Activated effector memory CD4-positive, alpha-beta T cell treated with Interleukin-2 at 50 U/mL for 16 hours (primary cell): ENCODE data around the gene TRMT112.

ENCODE experiments used
- DNase-seq: peaks from one replicate; pipeline ENCODE4 v3.0.0-alpha.2; 2020

TRMT112 gene

DNA sequence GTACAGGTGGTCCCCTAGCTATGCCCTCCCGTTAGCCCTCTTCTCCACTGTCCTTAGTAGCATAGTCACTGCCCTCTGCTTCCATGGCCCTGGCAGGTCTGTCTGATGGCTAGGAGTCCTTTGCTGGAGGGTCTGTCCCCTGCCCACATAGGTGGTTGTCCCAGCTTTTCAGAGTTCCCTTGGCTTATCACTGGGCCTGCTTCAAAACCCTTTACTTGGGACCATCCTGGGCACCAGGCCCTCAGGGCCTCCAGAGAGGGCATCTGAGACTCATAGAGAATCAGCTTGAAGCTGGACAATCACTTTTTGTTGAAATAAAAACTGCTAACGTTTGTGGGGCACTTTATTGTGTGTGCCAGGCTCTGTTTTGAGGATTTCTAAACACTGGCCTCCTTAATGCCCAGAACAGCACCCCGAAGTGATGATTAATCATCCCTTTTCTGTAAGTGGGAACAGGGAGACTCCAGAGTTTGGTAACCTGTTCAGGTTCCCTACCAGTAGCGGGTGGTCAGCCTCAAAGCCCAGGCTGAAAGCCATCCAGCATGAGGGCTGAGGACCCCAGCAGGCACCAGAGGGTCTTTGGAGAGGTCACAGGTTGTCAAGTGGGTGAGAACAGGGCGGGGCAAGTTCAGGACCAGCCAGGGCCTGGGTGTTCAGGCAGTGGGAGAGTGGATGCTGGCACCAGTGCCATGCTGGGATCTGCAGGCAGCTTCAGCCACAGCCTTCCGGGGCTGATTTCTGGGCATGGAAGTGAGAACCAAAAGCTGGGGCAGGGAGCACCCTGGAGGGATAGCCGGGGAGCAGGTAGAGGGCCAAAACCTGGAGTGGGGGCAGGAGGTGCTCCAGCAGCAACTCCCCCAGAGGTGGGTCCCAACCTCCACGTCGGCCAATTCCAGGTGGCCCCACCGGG lies 26.8 kb downstream of the TRMT112 start:
- DNase-seq: no peak

DNA sequence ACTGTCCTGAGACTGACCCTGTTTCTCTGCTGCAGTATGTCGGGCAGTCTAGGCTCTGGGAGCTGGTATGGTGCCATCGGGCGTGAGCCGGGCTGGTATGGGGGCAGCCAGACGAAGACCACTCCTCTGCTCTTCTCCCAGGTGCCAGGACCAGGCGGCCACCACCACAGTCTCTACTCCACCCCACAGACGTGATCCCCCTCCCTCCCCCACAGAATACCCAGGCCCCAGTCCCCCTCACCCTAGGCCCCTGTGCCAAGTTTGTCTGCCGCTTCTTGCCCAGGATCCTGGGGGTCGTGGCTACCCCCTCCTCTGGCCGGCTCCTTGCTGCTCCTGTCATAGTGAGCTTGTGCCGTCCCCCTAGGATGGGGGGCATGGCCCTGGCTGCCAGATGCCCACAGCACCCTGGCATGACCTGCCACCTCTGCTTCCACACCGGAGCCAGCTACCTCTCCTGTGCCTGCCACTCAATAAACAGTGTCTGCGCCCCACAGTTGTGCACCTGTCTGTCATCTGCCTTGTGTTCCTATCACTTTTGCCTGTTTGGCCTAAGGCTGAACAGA lies 28.3 kb downstream of the TRMT112 start:
- no peak for DNase-seq

DNA sequence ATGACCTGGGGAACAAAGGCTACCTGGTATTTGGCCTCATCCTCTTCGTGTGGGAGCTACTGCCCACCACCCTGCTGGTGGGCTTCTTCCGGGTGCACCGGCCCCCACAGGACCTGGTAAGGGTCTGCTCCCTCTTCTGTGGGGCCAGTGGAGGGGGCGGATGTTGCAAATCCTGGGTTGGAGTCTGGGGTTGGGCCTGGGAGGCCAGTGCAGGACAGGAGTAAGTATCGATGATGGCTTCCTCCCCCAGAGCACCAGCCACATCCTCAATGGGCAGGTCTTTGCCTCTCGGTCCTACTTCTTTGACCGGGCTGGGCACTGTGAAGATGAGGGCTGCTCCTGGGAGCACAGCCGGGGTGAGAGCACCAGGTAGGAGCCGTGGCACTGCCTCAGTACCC lies 29.0 kb downstream of the TRMT112 start:
- no peak for DNase-seq

DNA sequence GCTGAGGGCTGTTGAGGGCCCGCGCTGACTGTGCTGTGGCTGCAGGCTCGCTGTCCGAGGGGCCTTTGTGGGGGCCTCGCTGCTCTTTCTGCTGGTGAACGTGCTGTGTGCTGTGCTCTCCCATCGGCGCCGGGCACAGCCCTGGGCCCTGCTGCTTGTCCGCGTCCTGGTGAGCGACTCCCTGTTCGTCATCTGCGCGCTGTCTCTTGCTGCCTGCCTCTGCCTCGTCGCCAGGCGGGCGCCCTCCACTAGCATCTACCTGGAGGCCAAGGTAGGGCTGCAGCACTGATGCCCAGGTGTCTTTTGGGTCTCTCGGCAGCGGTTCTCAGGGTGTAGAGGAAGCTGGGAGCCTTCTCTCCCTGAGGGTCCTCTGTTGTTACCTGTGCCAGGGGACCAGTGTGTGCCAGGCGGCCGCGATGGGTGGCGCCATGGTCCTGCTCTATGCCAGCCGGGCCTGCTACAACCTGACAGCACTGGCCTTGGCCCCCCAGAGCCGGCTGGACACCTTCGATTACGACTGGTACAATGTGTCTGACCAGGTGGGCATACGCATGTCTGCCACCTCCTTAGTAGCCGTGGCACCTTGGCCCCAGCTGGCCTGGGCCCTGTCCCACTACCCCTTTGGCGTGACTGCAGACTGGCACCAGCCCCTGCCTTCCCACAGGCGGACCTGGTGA lies 29.5 kb downstream of the TRMT112 start:
- DNase-seq: no peak

DNA sequence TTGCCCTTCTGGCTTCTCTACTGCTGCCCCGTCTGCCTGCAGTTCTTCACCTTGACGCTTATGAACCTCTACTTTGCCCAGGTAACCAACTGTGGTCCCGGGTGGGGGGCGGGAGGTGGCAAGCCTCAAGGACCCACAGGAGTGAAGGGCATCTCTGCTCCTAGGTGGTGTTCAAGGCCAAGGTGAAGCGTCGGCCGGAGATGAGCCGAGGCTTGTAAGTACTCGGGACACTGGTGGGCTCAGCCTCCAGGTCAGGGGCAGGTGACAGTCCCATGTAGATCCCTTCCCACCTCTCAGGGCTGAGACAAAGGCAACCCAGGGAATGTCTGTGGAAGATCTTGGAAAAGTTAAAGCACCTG lies 30.6 kb downstream of the TRMT112 start:
- DNase-seq: no peak

DNA sequence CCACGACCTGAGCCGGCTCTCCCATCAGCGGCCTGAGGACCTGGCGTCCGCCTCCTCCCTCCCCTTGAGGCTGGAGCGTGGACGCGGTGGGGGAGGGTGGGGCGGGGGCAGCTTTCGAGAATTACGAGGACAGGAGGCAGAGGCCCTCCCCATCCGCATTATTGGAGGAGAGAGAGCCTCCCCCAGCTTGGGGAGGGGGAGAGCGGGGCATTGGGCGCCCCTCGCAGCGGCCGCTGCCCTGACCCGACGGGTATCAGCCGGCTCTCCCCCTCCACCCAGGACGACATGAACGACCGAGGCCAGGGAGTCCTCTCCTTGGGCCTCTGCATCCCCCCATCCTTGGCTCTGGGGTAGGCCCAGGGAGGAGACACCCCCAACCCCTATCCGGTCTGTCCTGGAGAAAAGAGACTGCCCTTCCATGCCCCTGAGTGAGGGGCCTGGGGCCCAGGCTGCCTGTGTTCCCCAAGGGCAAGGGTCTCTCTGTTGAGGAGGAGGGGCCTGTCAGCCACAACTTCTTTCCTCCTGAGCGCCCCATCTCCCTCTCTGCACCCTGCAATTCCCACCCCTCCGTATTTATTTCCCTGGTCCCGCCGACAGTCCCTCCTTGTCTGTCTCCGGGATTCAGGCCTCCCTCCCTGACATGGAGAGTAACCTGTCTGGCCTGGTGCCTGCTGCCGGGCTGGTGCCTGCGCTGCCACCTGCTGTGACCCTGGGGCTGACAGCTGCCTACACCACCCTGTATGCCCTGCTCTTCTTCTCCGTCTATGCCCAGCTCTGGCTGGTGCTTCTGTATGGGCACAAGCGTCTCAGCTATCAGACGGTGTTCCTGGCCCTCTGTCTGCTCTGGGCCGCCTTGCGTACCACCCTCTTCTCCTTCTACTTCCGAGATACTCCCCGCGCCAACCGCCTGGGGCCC lies 31.2 kb downstream of the TRMT112 start:
- DNase-seq: no peak

DNA sequence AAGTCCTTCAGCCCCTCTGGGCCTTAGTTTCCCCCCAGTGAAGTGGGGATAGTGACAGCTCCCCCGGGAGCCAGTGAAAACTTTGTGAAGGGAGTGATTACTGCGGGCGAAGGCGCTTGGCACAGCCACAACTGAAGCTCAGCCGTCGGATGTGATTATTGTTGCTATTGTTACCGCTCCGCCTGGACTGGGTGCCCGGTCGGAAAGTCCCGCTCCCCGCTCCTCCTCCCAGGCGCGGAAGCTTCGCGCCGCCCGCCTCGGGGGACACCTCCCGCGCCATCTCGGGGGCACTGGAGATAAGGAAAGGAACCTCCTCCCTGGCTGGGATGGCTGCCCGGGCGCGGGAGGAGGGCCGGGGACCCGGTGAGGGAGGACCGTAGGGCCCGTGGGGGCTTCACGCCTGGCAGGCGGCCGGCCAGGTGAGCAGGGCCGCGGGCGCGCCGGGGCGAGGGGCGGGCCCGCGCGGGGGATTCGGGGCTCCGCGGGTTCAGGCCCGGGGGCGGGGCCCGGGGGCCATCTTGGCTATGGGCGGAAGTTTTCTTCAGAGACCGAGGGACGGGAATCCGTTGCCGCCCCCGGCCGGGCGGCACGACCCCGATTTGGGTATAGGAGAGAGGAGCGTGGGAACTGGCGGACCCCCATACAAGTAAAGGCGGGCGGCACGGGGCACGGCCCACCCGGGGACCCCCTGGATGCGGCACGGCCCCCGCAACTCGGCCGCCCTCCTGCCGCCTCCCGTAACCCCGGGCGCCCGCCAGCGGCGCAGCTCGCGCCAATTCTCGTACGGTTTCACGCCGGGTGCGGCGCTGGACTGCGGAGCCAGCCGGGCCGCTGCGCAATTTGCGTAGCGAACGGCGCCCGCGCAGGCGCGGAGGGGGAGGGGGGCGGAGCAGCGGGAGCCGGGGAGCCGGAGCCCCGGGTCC lies 32.1 kb downstream of the TRMT112 start, which contains the start of gene GPR137:
Gene GPR137 (plus strand): TSS at position 887 of the 923 bp plus-strand sequence. CDS start 677 bp downstream, outside the sequence.
- peak; percentile 90 for DNase-seq

DNA sequence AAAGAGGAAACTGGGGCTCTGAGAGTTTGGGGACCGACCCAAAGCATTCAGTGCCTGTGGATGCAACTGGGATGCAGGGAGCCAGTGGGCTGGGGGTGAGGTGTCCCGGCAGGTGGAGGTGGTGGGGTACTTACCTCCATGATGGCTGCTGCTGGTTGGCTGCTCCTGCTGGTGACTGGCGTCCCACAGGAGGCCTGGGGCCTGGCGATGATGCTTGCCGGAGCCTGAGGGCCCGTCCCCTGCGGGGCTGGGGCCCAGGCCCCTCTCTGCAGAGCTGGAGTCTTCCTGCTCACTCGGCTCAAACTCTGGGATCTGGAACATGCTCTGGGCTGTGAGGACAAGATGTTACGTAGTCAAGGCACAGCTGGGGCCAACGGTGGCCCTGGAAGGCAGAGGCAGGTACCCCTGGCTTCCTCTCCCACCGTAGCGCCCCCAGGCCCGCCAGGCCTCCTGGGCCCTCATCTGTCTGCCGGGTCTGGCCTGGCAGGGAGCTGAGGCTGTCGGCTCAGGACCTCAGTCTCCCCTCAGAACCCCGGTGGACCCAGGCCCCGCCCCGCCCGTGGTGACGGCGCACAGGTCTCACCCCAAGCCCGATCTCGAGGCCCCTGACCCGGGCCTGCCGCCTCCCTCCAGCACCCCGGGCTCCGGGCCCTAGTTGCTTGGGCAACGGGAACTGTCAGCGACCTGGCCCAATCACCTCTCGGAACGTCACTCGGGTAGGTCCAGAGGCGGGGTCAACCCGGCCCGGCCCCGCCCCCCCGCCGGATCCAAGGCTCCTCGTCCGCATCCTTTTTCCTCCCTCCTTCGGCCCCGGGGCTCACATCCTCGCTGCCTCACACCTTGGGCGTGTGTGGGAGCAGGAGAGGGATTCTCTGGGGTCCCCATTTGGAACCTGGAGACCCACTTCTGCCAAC lies 33.1 kb downstream of the TRMT112 start, which contains the start of gene BAD:
Gene BAD (minus strand): TSS at position 618 of the 914 bp plus-strand sequence. CDS start 297 bp downstream, at position 321.
- DNase-seq: peak; percentile 90

DNA sequence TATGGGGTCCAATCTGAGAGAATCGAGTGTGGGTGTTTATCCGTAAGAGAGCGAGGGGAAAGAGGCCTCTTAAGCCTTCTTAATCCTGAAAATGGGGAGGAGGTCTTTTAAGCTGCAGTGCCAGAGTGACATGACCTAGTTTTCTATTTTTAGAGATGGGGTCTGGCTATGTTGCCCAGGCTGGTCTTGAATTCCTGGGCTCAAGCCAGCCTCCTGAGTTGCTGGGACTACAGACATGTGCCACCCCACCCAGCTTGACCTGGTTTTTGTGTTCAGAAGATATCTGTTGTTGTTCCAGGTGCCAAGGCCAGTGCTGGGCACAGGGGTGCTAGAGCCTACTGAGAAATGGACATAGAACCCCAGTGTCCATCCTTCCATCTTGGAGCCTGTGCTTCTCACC lies 34.3 kb downstream of the TRMT112 start:
- DNase-seq: no peak

DNA sequence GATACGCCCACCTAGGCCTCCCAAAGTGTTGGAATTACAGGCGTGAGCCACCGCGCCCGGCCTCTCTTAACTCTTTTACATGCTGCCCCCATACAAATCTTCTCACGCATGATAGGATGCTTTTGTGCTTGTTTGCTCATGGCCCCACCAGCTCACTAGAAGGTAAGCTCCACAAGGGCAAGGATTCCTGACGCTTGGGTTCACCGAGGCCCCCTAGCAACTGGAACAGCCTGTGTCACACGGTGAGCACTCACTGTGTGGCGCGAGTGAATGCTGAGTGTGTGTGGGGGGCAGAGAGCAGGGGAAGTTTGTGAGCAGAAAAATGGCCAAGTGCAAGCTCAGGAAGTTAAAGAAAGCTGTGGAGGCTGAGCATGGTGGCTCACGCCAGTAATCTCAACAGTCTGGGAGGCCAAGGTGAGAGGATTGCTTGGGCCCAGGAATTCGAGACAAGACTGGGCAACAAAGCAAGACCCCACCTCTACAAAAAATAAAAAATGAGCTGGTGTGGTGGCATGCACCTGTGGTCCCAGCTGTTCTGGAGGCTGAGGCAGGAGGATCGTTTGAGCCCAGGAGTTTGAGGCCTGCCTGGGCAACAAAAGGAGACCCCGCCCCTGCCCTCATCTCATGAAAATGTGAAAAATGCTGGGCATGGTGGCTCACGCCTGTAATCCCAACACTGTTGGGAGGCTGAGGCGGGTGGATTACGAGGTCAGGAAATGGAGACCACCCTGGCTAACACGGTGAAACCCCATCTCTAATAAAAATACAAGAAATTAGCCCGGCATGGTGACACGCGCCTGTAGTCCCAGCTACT lies 35.2 kb downstream of the TRMT112 start:
- no peak for DNase-seq

DNA sequence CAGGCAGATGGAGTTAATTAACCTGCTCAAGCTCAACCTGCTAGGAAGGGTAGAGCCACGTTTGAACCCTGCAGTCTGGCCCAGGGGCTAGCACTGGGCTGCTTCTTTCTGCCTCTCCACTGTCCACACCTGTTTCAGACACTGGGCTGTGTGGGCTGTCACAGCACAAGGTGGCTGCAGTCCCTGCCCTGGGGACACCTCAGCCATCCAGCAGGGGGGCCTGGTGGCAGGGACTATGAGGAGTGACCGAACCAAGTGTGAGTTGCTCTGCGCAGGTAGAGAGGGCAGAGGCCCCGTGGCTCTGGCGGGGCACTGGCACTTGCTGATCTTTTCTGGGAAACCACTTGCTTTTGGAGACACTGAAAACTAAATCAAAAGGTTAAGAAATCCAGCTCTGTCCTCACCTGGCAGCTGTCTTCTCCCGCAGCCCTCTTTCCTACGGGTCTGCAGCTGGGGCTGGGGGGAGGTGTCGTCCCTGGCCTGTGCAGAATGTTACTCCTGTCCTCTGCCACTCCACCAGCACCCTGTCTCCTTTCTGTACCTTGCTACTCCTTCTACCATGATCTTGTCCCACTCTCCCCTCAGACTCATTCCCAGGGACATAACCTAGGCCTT lies 38.7 kb downstream of the TRMT112 start:
- DNase-seq: no peak

DNA sequence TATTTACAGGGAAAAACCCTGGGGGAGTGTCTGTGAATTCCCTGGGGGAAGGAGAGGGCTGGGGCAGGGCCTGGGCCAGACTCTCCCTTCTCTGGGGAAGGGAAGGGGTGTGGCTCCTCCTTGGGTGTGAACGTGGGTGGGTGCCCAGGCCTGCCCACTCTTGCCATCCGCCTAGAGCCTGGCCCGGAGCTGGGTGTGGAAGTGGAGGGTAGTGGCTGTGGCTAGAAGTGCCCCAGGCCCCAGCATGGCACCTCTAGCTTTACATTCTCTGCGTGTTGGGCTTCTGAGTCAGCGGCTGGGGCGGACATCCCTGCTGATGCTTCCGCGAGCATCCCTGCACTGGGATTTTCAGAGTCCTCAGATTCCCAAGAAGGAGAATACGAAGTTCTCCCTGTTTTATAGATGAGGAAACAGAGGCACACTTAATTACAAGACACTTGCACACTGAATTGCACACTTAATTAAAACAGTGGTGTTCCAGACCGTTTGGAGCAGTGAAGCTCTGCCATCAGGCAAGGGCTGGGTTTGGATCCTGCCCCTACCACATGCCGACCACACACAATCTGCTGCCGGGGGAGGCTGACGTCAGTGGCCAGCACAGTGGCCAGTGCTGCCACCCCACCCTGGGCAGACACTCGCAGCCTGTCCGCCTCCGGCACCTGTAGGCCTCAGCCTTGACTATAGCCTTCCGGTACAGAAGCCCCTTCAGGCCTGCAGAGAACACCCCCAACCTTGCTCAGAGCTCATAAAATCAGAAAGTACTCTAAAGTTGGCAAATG lies 40.5 kb downstream of the TRMT112 start:
- DNase-seq: no peak

DNA sequence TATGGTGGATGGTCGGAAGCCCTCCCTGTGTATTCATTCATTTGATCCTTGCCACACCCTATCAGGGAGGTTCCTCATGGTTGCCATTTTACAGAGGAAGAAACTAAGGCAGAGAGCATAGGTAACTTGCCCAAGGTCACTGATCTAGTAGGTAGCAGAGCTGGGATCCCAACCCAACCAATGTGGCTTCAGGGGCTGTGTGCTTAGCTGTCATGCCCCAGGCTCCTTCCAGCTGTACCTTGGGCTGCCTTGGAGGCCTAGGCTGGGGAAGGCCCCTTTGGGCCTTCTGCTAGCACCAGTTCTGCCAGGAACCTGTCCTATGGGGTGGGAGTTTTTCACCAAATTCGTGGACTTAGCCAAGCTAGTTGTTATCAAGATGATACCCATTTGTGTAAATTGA lies 41.5 kb downstream of the TRMT112 start:
- DNase-seq: no peak

DNA sequence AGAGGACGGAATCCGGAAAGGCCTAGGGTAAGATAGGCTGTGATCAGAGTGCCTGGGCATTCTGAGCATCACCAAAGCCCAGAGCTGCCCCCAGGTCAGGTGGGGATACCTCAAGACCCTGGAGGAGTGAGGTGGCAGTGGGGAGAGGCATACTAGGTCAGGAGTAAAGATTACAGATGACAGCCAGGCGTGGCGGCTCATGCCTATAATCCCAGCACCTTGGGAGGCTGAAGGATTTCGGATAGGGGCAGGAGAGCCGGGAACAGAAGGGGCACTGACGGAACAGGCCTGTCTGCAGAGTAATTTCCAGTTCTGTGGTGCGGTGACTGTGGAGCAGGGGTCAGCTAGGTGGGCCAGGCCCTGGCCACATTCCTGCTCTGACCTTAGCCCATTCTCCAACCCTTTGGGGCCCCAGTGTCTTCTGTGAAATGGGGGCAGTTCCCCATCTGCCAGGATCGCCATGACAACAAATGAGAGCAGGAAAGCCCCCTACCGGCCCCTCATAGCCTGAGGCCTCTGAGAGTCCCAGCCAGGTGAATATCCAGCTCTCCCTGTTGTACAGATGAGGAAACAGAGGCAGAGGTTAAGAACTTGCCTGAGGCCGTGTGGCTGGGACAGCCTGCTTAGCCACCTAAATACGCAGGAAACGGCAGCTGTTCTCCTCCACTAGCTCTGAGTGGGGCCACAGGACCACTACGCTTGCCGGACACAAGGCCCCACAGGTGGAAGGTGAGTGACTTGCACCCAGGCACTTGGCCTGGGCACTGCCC lies 42.1 kb downstream of the TRMT112 start:
- no peak for DNase-seq

DNA sequence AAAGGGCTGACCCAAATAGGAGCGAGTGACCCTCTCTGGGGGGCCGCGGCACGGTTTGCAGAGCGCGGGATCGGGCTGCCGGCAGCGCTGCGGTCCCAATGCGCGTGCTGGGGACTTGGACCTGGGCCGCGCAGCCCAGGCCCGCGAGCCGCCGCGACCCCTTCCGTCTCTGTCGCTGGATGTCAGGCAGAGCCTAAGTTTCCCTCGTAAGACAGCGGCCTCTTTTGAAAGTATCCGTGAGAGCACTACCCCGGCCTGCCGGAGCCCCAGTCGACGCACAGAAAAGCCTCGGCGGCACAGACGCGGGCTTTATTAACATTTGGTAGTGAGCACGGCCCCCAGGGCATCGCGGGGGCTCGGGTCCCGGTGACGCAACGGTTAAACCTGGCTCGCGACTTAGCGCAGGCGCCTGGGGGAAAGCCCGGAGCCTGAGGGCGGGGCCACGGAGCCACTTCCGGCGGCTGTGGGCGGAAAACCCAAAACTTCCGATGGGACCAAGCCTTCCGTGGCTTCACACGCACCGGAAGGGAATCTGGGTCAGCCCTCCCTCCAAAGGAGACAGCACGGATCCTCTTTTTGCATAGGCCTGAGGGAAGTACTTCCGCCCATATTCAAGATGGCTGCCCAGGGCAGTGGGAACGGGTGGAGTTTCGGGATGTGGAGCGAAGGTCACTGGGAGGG lies 47.7 kb downstream of the TRMT112 start:
- peak; percentile 98 for DNase-seq

DNA sequence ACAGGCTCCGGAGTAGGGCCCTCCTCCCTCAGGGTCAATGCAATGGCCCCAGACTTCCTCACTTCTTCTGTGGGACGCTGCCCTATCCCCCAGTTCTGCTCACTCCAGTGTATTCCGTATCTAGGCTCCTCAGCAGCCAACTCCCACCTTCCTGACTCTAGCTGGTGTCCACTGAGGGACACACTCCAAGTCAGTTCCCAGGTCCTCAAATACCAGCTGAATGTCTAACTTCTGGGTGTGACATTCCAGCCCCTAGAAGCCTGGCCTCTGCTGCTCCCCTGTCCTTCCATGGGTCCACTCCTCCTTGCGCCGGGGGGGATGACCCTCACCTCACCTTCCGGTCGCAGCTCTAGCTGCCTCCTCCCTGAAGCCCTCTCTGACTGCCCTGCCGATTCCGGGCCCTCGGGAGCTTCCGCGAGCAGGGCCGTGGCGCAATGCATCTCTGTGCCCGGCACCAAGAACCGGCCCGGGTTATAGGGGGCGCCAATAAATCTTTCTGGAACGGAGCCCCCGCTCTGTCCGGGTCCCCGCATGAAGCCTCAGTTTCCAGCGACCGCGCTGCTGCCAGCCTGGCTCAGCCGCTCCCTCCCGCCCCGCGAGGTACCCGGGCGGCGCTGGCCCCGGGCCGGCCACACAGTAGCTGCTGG lies 48.3 kb downstream of the TRMT112 start:
- DNase-seq: peak; percentile 34
